Measurements from ENCODE around the gene NATD1. TPM values are rescaled to one million over a fixed set of nuclear protein-coding genes. Genes with fewer than 3 reads are reported as not detected.

Gene NATD1
- total and polyA plus RNA-seq, 9 of the 15 experiments (the other 6 are each of a cell fraction or from before 2014, with no cell fraction given): 0.24 to 5.4 (median 1.6) TPM

GRCh38 chr17:21251337-21252010 is 1.7 kb downstream of the NATD1 start (continued):
- no peak for TF ChIP-seq BCLAF1 (IDR thresholded peaks at IDR 0.05; ENCODE audit: borderline replicate concordance in 1 of 2, control insufficient read depth in 1 of 2, low read depth in 2 of 2, low read length in 1 of 2)
- TF ChIP-seq ZNF263 (CRISPR knock-in tag; IDR thresholded peaks at IDR 0.05; ENCODE audit: borderline replicate concordance): no peak
- no peak for TF ChIP-seq CREB1 (IDR thresholded peaks at IDR 0.05)
- TF ChIP-seq CREB1 (CRISPR knock-in tag; IDR thresholded peaks at IDR 0.05): no peak
- TF ChIP-seq ELF4 (CRISPR knock-in tag; IDR thresholded peaks at IDR 0.05): no peak
- no peak for TF ChIP-seq NFYB (IDR thresholded peaks at IDR 0.05; ENCODE audit: extremely low read depth, insufficient read length)
- no peak for TF ChIP-seq KLF16 (IDR thresholded peaks at IDR 0.05)
- TF ChIP-seq ZNF174 (CRISPR knock-in tag; IDR thresholded peaks at IDR 0.05): no peak

Measured in K562 (cell line).